Astrocyte (in vitro differentiated cells and primary cell): ENCODE data around the gene THOP1. TPM values are rescaled to one million over a fixed set of nuclear protein-coding genes. Genes with fewer than 3 reads are reported as not detected.

ENCODE experiments used
- DNase-seq: peaks from one replicate; pipeline ENCODE4 v3.0.0-alpha.2; 2010; ENCODE audit warnings: low read depth
- FAIRE-seq: peaks from 2 replicates; lab custom pipeline; 2011; peaks lifted over from hg19 to GRCh38; lab: Jason Lieb, UNC
- H2AFZ ChIP-seq: 2 replicates; pipeline ENCODE4 v1.6.0; 2012; ENCODE audit warnings: low read depth, low read length, inconsistent platforms
- H3K27ac ChIP-seq: 2 replicates; pipeline ENCODE4 v1.5.1; 2011; ENCODE audit warnings: low read depth, low read length, inconsistent platforms
- H3K27me3 ChIP-seq: 2 replicates; pipeline ENCODE4 v1.6.0; 2011; ENCODE audit warnings: low read length, inconsistent platforms; ENCODE audit not compliant: insufficient read depth
- H3K36me3 ChIP-seq: 2 replicates; pipeline ENCODE4 v1.5.1; 2011; ENCODE audit warnings: low read length, inconsistent platforms; ENCODE audit not compliant: insufficient read depth
- H3K4me1 ChIP-seq: 2 replicates; pipeline ENCODE4 v1.5.1; 2011; ENCODE audit warnings: low read length, inconsistent platforms; ENCODE audit not compliant: insufficient read depth
- H3K4me2 ChIP-seq: 2 replicates; pipeline ENCODE4 v1.6.0; 2012; ENCODE audit warnings: low read length, inconsistent platforms
- H3K4me3 ChIP-seq: 2 replicates; pipeline ENCODE4 v1.5.1; 2011; ENCODE audit warnings: low read depth, mild to moderate bottlenecking, low read length, inconsistent platforms; ENCODE audit not compliant: insufficient read depth
- H3K79me2 ChIP-seq: 2 replicates; pipeline ENCODE4 v1.6.0; 2012; ENCODE audit warnings: mild to moderate bottlenecking, low read length, inconsistent platforms; ENCODE audit not compliant: insufficient read depth
- H3K9ac ChIP-seq: 2 replicates; pipeline ENCODE4 v1.6.0; 2012; ENCODE audit warnings: mild to moderate bottlenecking, low read length, inconsistent platforms
- H3K9me3 ChIP-seq: 2 replicates; pipeline ENCODE4 v1.5.1; 2012; ENCODE audit warnings: low read depth, mild to moderate bottlenecking, low read length, inconsistent platforms; ENCODE audit not compliant: insufficient read depth
- H4K20me1 ChIP-seq: 2 replicates; pipeline ENCODE4 v1.6.0; 2012; ENCODE audit warnings: low read length, inconsistent platforms; ENCODE audit not compliant: insufficient read depth
- H3K27ac Mint-ChIP-seq: one replicate; pipeline ENCODE4 v1.8.0; 2021; ENCODE audit warnings: mild to moderate bottlenecking, mixed read lengths; ENCODE audit not compliant: unreplicated experiment
- H3K27me3 Mint-ChIP-seq: one replicate; pipeline ENCODE4 v1.8.0; 2021; ENCODE audit warnings: low read depth, mixed read lengths; ENCODE audit not compliant: unreplicated experiment
- H3K36me3 Mint-ChIP-seq: one replicate; pipeline ENCODE4 v1.8.0; 2021; ENCODE audit warnings: low read depth, mixed read lengths; ENCODE audit not compliant: unreplicated experiment
- H3K4me1 Mint-ChIP-seq: one replicate; pipeline ENCODE4 v1.8.0; 2021; ENCODE audit warnings: low read depth, mixed read lengths; ENCODE audit not compliant: unreplicated experiment
- H3K4me3 Mint-ChIP-seq: one replicate; pipeline ENCODE4 v1.8.0; 2021; ENCODE audit warnings: mild to moderate bottlenecking, moderate library complexity, mixed read lengths; ENCODE audit not compliant: unreplicated experiment
- H3K9me3 Mint-ChIP-seq: one replicate; pipeline ENCODE4 v1.8.0; 2021; ENCODE audit warnings: mild to moderate bottlenecking, mixed read lengths; ENCODE audit not compliant: unreplicated experiment
- CTCF ChIP-seq: IDR thresholded peaks from 2 replicates; pipeline ENCODE4 v1.5.1; 2011; ENCODE audit warnings: low read depth, mild to moderate bottlenecking, inconsistent platforms, low read length, moderate library complexity; ENCODE audit not compliant: insufficient read depth
- EZH2 ChIP-seq: IDR thresholded peaks from 2 replicates; pipeline ENCODE4 v1.6.1; 2012; ENCODE audit warnings: mild to moderate bottlenecking, low read length, inconsistent platforms; ENCODE audit not compliant: insufficient read depth
- total RNA-seq: library from RNA; stranded (reverse); gene quantifications from 2 replicates; pipeline ENCODE4 v1.2.1, GENCODE V29; 2021

The THOP1 gene
- total RNA-seq, 1 donor from 2014 or later = 73.4 TPM

GRCh38 chr19:2812414-2813234, 27.3 kb downstream of the THOP1 start:
- no peak overlapping the region for H3K9ac ChIP-seq
- no peak overlapping the region for H3K4me3 ChIP-seq
- no peak overlapping the region for H3K4me3 Mint-ChIP-seq
- no peak for FAIRE-seq
- H3K9me3 Mint-ChIP-seq = no peaks in the 10 kb centered on the region
- H3K4me1 Mint-ChIP-seq = no peaks in the 10 kb centered on the region
- no peak overlapping the region for H3K27ac ChIP-seq
- H3K36me3 ChIP-seq = no peaks in the 10 kb centered on the region
- H3K36me3 Mint-ChIP-seq = peaks cover 12% of the 10 kb centered on the region
- no peak for TF ChIP-seq EZH2
- no peak for TF ChIP-seq CTCF
- H2AFZ ChIP-seq = no peak overlapping the region
- no peaks in the 10 kb centered on the region for H3K4me1 ChIP-seq
- H3K27me3 Mint-ChIP-seq = no peaks in the 10 kb centered on the region
- no peaks in the 10 kb centered on the region for H4K20me1 ChIP-seq
- H3K27ac Mint-ChIP-seq = no peak overlapping the region
- no peaks in the 10 kb centered on the region for H3K9me3 ChIP-seq
- no peak overlapping the region for H3K4me2 ChIP-seq
- H3K79me2 ChIP-seq = no peaks in the 10 kb centered on the region
- no peaks in the 10 kb centered on the region for H3K27me3 ChIP-seq
- DNase-seq = no peak

- no peak overlapping the region for H3K4me3 ChIP-seq
- Mint-ChIP-seq H3K4me3 (no peak overlapping the region), H3K27me3 (no peaks in the 10 kb centered on the region), H3K27ac (no peak overlapping the region), H3K36me3 (peaks cover 12% of the 10 kb centered on the region), H3K4me1 (no peaks in the 10 kb centered on the region), H3K9me3 (no peaks in the 10 kb centered on the region)
- no peak overlapping the region for H3K9ac ChIP-seq
- H3K27ac ChIP-seq = no peak overlapping the region
- no peaks in the 10 kb centered on the region for H3K79me2 ChIP-seq
- no peaks in the 10 kb centered on the region for H4K20me1 ChIP-seq
- FAIRE-seq (no peak), DNase-seq (no peak)
- H2AFZ ChIP-seq = no peak overlapping the region
- no peak for TF ChIP-seq EZH2
- TF ChIP-seq CTCF = no peak
- no peaks in the 10 kb centered on the region for H3K4me1 ChIP-seq
- H3K9me3 ChIP-seq = no peaks in the 10 kb centered on the region
- no peak overlapping the region for H3K4me2 ChIP-seq
- H3K27me3 ChIP-seq = no peaks in the 10 kb centered on the region
- no peaks in the 10 kb centered on the region for H3K36me3 ChIP-seq
Observed at GRCh38 chr19:2813235-2814160, 28.2 kb downstream of the THOP1 start.
